ENCODE results near the gene SF1.
A peak's percentile ranks its signal among the peaks of the same experiment; 100 is the strongest.

The SF1 gene

GRCh38 chr11:64723907-64724862 is 54.2 kb downstream of the SF1 start:
- Histone ChIP-seq H3K36me3 (ENCODE audit: control insufficient read depth in 1 of 2, insufficient read depth in 2 of 2, low read depth in 1 of 2, low read length in 2 of 2) (no peaks in the 10 kb centered on the region), H3K4me2 (ENCODE audit: low read length, poor library complexity, severe bottlenecking) (peak overlapping the region; percentile 99), H2AK5ac (ENCODE audit: low read length, severe bottlenecking) (no peak overlapping the region), H4K8ac (ENCODE audit: low read length) (no peak overlapping the region), H3K27me3 (ENCODE audit: control insufficient read depth in 1 of 2, insufficient read depth in 1 of 2, low read length in 2 of 2) (peaks cover 69 to 72% of the 10 kb centered on the region in 2 experiments), H4K91ac (ENCODE audit: low read length) (no peak overlapping the region), H2BK12ac (ENCODE audit: low read length in 2 of 2) (no peak overlapping the region), H3K9me3 (ENCODE audit: control insufficient read depth, low read length) (no peaks in the 10 kb centered on the region), H3K23ac (ENCODE audit: low read length in 2 of 2) (no peak overlapping the region), H2BK5ac (ENCODE audit: low read depth, low read length, poor library complexity, severe bottlenecking) (no peak overlapping the region), H3K27ac (ENCODE audit: low read length, poor library complexity, severe bottlenecking) (no peak overlapping the region), H3K14ac (ENCODE audit: low read length in 2 of 2) (no peak overlapping the region), H2AFZ (ENCODE audit: low read depth, low read length) (no peak overlapping the region), H3K18ac (ENCODE audit: low read depth in 1 of 2, low read length in 2 of 2) (no peak overlapping the region), H3K4me3 (ENCODE audit: insufficient read depth in 1 of 2, low read depth in 1 of 2, low read length in 2 of 2) (peak overlapping the region in 1 of 2 experiments; percentile 4), H3K4me1 (ENCODE audit: control insufficient read depth, insufficient read depth, low read depth, low read length) (peaks cover 11% of the 10 kb centered on the region), H3K4ac (ENCODE audit: low read depth in 1 of 2, low read length in 2 of 2) (no peak overlapping the region), H2BK120ac (ENCODE audit: low read depth, low read length) (no peak overlapping the region), H3K9ac (ENCODE audit: low read length) (no peak overlapping the region), H2BK15ac (ENCODE audit: low read depth, poor library complexity, severe bottlenecking) (no peak overlapping the region), H3K79me1 (replicated peaks; ENCODE audit: low read length, poor library complexity, severe bottlenecking) (no peaks in the 10 kb centered on the region)
- no peak for DNase-seq
- WGBS = 95% methylated on average over 4 of the region's 9 CpGs

DNA sequence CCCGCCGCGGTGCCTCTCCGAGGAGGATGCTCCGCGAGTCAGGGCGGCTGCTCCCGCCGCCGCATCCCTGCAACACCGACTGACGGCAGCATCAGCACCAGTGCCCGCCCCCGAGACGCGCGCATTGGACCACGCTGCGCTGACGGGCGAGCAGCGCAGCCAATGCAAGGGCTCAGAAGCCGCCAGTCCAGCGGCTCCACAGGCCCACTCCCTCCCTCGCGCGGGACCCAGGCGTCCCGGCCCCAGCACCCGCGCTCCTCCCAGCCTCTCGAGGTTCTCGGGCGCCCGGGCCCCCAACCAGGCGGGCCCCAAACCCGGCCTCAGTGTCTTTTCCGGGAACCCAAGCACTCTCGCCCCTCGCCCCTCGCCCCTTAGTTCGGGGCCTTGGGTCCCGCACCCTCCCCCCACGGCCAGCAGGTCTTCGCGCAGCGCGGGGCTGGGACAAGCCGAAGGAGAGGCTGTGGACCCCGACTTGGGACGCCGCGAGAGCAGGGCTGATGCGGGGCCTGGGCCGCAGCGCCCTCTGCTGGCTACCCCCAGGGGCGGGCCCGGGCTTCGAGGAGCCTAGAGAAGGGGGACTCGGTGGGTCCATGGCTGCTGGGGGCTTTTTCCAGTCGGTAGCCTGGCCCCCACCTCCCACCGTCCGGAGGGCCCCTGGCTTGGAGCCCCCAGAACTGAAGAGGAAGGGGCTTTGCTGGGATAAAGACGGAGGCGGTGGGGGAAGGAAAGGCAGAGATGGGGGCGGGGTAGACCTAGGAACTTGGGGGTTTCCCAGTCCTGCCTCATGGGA is 55.0 kb downstream of the SF1 start, which contains the start of gene NRXN2:
Gene NRXN2 (minus strand): TSS at position 81 of the 790 bp plus-strand sequence. CDS start 9,498 bp downstream, outside the sequence.
- Histone ChIP-seq H3K23ac (ENCODE audit: low read length in 2 of 2) (peak within 1 kb of the TSS in 1 of 2 experiments; percentile 61), H2BK120ac (ENCODE audit: low read depth, low read length) (no peak within 1 kb of the TSS), H3K9me3 (ENCODE audit: control insufficient read depth, low read length) (no peaks in the 10 kb centered on the region), H3K36me3 (ENCODE audit: control insufficient read depth in 1 of 2, insufficient read depth in 2 of 2, low read depth in 1 of 2, low read length in 2 of 2) (no peaks in the 10 kb centered on the region), H3K9ac (ENCODE audit: low read length) (peak within 1 kb of the TSS; percentile 74), H3K4me2 (ENCODE audit: low read length, poor library complexity, severe bottlenecking) (peak within 1 kb of the TSS; percentile 99), H2BK5ac (ENCODE audit: low read depth, low read length, poor library complexity, severe bottlenecking) (no peak within 1 kb of the TSS), H3K27me3 (ENCODE audit: control insufficient read depth in 1 of 2, insufficient read depth in 1 of 2, low read length in 2 of 2) (peaks cover 75 to 76% of the 10 kb centered on the region in 2 experiments), H3K4me1 (ENCODE audit: control insufficient read depth, insufficient read depth, low read depth, low read length) (peaks cover 11% of the 10 kb centered on the region), H3K18ac (ENCODE audit: low read depth in 1 of 2, low read length in 2 of 2) (peak within 1 kb of the TSS; percentile 76 to 77), H4K8ac (ENCODE audit: low read length) (peak within 1 kb of the TSS; percentile 88), H3K27ac (ENCODE audit: low read length, poor library complexity, severe bottlenecking) (no peak within 1 kb of the TSS), H2BK12ac (ENCODE audit: low read length in 2 of 2) (no peak within 1 kb of the TSS), H3K79me1 (replicated peaks; ENCODE audit: low read length, poor library complexity, severe bottlenecking) (no peaks in the 10 kb centered on the region), H3K4ac (ENCODE audit: low read depth in 1 of 2, low read length in 2 of 2) (no peak within 1 kb of the TSS), H2BK15ac (ENCODE audit: low read depth, poor library complexity, severe bottlenecking) (peak within 1 kb of the TSS; percentile 57), H3K14ac (ENCODE audit: low read length in 2 of 2) (peak within 1 kb of the TSS in 1 of 2 experiments; percentile 62), H2AFZ (ENCODE audit: low read depth, low read length) (peak within 1 kb of the TSS; percentile 99), H3K4me3 (ENCODE audit: insufficient read depth in 1 of 2, low read depth in 1 of 2, low read length in 2 of 2) (peak within 1 kb of the TSS; percentile 61 to 74), H4K91ac (ENCODE audit: low read length) (peak within 1 kb of the TSS; percentile 52), H2AK5ac (ENCODE audit: low read length, severe bottlenecking) (no peak within 1 kb of the TSS)
- DNase-seq = peak; percentile 80
- WGBS = 3% methylated on average over 55 of the region's 66 CpGs

GRCh38 chr11:64722141-64723065 is 55.9 kb downstream of the SF1 start:
- Histone ChIP-seq H3K23ac (ENCODE audit: low read length in 2 of 2) (no peak overlapping the region), H2AFZ (ENCODE audit: low read depth, low read length) (no peak overlapping the region), H3K18ac (ENCODE audit: low read depth in 1 of 2, low read length in 2 of 2) (no peak overlapping the region), H3K14ac (ENCODE audit: low read length in 2 of 2) (no peak overlapping the region), H3K4me1 (ENCODE audit: control insufficient read depth, insufficient read depth, low read depth, low read length) (peaks cover 11% of the 10 kb centered on the region), H3K4me3 (ENCODE audit: insufficient read depth in 1 of 2, low read depth in 1 of 2, low read length in 2 of 2) (no peak overlapping the region), H2BK12ac (ENCODE audit: low read length in 2 of 2) (no peak overlapping the region), H3K79me1 (replicated peaks; ENCODE audit: low read length, poor library complexity, severe bottlenecking) (no peaks in the 10 kb centered on the region), H3K9me3 (ENCODE audit: control insufficient read depth, low read length) (no peaks in the 10 kb centered on the region), H2BK120ac (ENCODE audit: low read depth, low read length) (no peak overlapping the region), H3K4ac (ENCODE audit: low read depth in 1 of 2, low read length in 2 of 2) (no peak overlapping the region), H2AK5ac (ENCODE audit: low read length, severe bottlenecking) (no peak overlapping the region), H4K91ac (ENCODE audit: low read length) (no peak overlapping the region), H3K9ac (ENCODE audit: low read length) (no peak overlapping the region), H3K27ac (ENCODE audit: low read length, poor library complexity, severe bottlenecking) (no peak overlapping the region), H3K36me3 (ENCODE audit: control insufficient read depth in 1 of 2, insufficient read depth in 2 of 2, low read depth in 1 of 2, low read length in 2 of 2) (no peaks in the 10 kb centered on the region), H2BK5ac (ENCODE audit: low read depth, low read length, poor library complexity, severe bottlenecking) (no peak overlapping the region), H3K4me2 (ENCODE audit: low read length, poor library complexity, severe bottlenecking) (no peak overlapping the region), H3K27me3 (ENCODE audit: control insufficient read depth in 1 of 2, insufficient read depth in 1 of 2, low read length in 2 of 2) (peaks cover 77 to 79% of the 10 kb centered on the region in 2 experiments), H2BK15ac (ENCODE audit: low read depth, poor library complexity, severe bottlenecking) (no peak overlapping the region), H4K8ac (ENCODE audit: low read length) (no peak overlapping the region)
- DNase-seq = no peak
- 44% methylated on average over 18 of the region's 36 CpGs for WGBS

Data from mesenchymal stem cell (in vitro differentiated cells and primary cell).